Astrocyte (in vitro differentiated cells and primary cell): Measurements from ENCODE around the gene CRTC1. TPM values are rescaled to one million over a fixed set of nuclear protein-coding genes. Genes with fewer than 3 reads are reported as not detected.

Experiments
- DNase-seq: peaks from one replicate; pipeline ENCODE4 v3.0.0-alpha.2; 2010; ENCODE audit warnings: low read depth
- FAIRE-seq: peaks from 2 replicates; lab custom pipeline; 2011; peaks lifted over from hg19 to GRCh38; lab: Jason Lieb, UNC
- H2AFZ ChIP-seq: 2 replicates; pipeline ENCODE4 v1.6.0; 2012; ENCODE audit warnings: low read depth, low read length, inconsistent platforms
- H3K27ac ChIP-seq: 2 replicates; pipeline ENCODE4 v1.5.1; 2011; ENCODE audit warnings: low read depth, low read length, inconsistent platforms
- H3K27me3 ChIP-seq: 2 replicates; pipeline ENCODE4 v1.6.0; 2011; ENCODE audit warnings: low read length, inconsistent platforms; ENCODE audit not compliant: insufficient read depth
- H3K36me3 ChIP-seq: 2 replicates; pipeline ENCODE4 v1.5.1; 2011; ENCODE audit warnings: low read length, inconsistent platforms; ENCODE audit not compliant: insufficient read depth
- H3K4me1 ChIP-seq: 2 replicates; pipeline ENCODE4 v1.5.1; 2011; ENCODE audit warnings: low read length, inconsistent platforms; ENCODE audit not compliant: insufficient read depth
- H3K4me2 ChIP-seq: 2 replicates; pipeline ENCODE4 v1.6.0; 2012; ENCODE audit warnings: low read length, inconsistent platforms
- H3K4me3 ChIP-seq: 2 replicates; pipeline ENCODE4 v1.5.1; 2011; ENCODE audit warnings: low read depth, mild to moderate bottlenecking, low read length, inconsistent platforms; ENCODE audit not compliant: insufficient read depth
- H3K79me2 ChIP-seq: 2 replicates; pipeline ENCODE4 v1.6.0; 2012; ENCODE audit warnings: mild to moderate bottlenecking, low read length, inconsistent platforms; ENCODE audit not compliant: insufficient read depth
- H3K9ac ChIP-seq: 2 replicates; pipeline ENCODE4 v1.6.0; 2012; ENCODE audit warnings: mild to moderate bottlenecking, low read length, inconsistent platforms
- H3K9me3 ChIP-seq: 2 replicates; pipeline ENCODE4 v1.5.1; 2012; ENCODE audit warnings: low read depth, mild to moderate bottlenecking, low read length, inconsistent platforms; ENCODE audit not compliant: insufficient read depth
- H4K20me1 ChIP-seq: 2 replicates; pipeline ENCODE4 v1.6.0; 2012; ENCODE audit warnings: low read length, inconsistent platforms; ENCODE audit not compliant: insufficient read depth
- H3K27ac Mint-ChIP-seq: one replicate; pipeline ENCODE4 v1.8.0; 2021; ENCODE audit warnings: mild to moderate bottlenecking, mixed read lengths; ENCODE audit not compliant: unreplicated experiment
- H3K27me3 Mint-ChIP-seq: one replicate; pipeline ENCODE4 v1.8.0; 2021; ENCODE audit warnings: low read depth, mixed read lengths; ENCODE audit not compliant: unreplicated experiment
- H3K36me3 Mint-ChIP-seq: one replicate; pipeline ENCODE4 v1.8.0; 2021; ENCODE audit warnings: low read depth, mixed read lengths; ENCODE audit not compliant: unreplicated experiment
- H3K4me1 Mint-ChIP-seq: one replicate; pipeline ENCODE4 v1.8.0; 2021; ENCODE audit warnings: low read depth, mixed read lengths; ENCODE audit not compliant: unreplicated experiment
- H3K4me3 Mint-ChIP-seq: one replicate; pipeline ENCODE4 v1.8.0; 2021; ENCODE audit warnings: mild to moderate bottlenecking, moderate library complexity, mixed read lengths; ENCODE audit not compliant: unreplicated experiment
- H3K9me3 Mint-ChIP-seq: one replicate; pipeline ENCODE4 v1.8.0; 2021; ENCODE audit warnings: mild to moderate bottlenecking, mixed read lengths; ENCODE audit not compliant: unreplicated experiment
- EZH2 ChIP-seq: IDR thresholded peaks from 2 replicates; pipeline ENCODE4 v1.6.1; 2012; ENCODE audit warnings: mild to moderate bottlenecking, low read length, inconsistent platforms; ENCODE audit not compliant: insufficient read depth
- total RNA-seq: library from RNA; stranded (reverse); gene quantifications from 2 replicates; pipeline ENCODE4 v1.2.1, GENCODE V29; 2021
- TF ChIP-seq, protein P1 (sequence below): IDR thresholded peaks from 2 replicates; pipeline ENCODE4 v1.5.1; 2011; ENCODE audit warnings: low read depth, mild to moderate bottlenecking, inconsistent platforms, low read length, moderate library complexity; ENCODE audit not compliant: insufficient read depth

The CRTC1 gene
- total RNA-seq, 1 donor from 2014 or later, result 8.4 TPM

DNA sequence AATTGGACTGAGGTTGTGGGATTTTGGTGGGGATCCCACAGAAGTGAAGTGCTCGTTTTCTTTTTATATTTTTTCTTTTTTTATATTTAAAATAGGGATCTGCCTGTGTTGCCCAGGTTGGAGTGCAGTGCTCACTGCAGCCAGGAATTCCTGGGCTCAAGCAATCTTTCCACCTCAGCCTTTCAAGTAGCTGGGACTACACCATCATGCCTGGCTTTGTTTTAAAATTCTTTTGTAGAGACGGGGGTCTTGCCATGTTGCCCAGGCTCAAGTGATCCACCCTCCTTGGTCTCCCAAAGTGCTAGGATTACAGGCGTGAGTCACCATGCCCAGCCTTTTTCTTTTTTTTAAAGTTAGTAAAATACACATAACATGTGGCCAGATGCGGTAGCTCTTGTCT lies 20.6 kb downstream of the CRTC1 start:
- Mint-ChIP-seq H3K4me1 (no peaks in the 10 kb centered on the region), H3K27me3 (no peaks in the 10 kb centered on the region), H3K4me3 (no peak overlapping the region), H3K27ac (no peak overlapping the region), H3K9me3 (no peaks in the 10 kb centered on the region), H3K36me3 (no peaks in the 10 kb centered on the region)
- DNase-seq (no peak), FAIRE-seq (no peak)
- Histone ChIP-seq H3K79me2 (peaks cover 24% of the 10 kb centered on the region), H3K4me1 (peaks cover 6% of the 10 kb centered on the region), H3K27ac (no peak overlapping the region), H4K20me1 (peaks cover 78% of the 10 kb centered on the region), H3K9ac (no peak overlapping the region), H3K27me3 (no peaks in the 10 kb centered on the region), H3K4me2 (no peak overlapping the region), H3K4me3 (no peak overlapping the region), H3K9me3 (no peaks in the 10 kb centered on the region), H3K36me3 (no peaks in the 10 kb centered on the region), H2AFZ (no peak overlapping the region)
- TF ChIP-seq EZH2, result no peak
- TF ChIP-seq, protein P1, sequence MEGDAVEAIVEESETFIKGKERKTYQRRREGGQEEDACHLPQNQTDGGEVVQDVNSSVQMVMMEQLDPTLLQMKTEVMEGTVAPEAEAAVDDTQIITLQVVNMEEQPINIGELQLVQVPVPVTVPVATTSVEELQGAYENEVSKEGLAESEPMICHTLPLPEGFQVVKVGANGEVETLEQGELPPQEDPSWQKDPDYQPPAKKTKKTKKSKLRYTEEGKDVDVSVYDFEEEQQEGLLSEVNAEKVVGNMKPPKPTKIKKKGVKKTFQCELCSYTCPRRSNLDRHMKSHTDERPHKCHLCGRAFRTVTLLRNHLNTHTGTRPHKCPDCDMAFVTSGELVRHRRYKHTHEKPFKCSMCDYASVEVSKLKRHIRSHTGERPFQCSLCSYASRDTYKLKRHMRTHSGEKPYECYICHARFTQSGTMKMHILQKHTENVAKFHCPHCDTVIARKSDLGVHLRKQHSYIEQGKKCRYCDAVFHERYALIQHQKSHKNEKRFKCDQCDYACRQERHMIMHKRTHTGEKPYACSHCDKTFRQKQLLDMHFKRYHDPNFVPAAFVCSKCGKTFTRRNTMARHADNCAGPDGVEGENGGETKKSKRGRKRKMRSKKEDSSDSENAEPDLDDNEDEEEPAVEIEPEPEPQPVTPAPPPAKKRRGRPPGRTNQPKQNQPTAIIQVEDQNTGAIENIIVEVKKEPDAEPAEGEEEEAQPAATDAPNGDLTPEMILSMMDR, result no peak

DNA sequence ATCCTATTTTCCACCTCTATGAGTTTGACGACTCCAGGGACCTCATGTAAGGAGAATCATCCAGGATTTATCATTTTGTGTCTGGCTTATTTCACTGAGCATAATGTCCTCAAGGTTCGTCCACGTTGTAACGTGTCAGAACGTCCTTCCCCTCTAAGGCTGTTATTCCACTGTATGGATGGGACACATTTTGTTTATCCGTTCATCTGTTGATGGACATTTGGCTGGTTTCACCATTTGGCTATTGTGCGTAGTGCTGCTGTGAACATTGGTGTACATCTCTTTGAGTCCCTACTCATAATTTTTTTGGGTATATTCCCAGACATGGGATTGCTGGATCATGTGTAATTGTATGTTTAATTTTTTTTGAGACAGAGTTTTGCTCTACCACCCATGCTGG lies 21.5 kb downstream of the CRTC1 start:
- H3K36me3 ChIP-seq, result no peaks in the 10 kb centered on the region
- TF ChIP-seq, protein P1, result no peak
- no peak for TF ChIP-seq EZH2
- H3K4me2 ChIP-seq, result no peak overlapping the region
- FAIRE-seq, result no peak
- no peak overlapping the region for H3K27ac ChIP-seq
- no peak for DNase-seq
- H2AFZ ChIP-seq, result no peak overlapping the region
- Mint-ChIP-seq H3K36me3 (no peaks in the 10 kb centered on the region), H3K27me3 (no peaks in the 10 kb centered on the region), H3K4me1 (no peaks in the 10 kb centered on the region), H3K27ac (no peak overlapping the region), H3K4me3 (no peak overlapping the region), H3K9me3 (no peaks in the 10 kb centered on the region)
- no peaks in the 10 kb centered on the region for H3K9me3 ChIP-seq
- H3K27me3 ChIP-seq, result no peaks in the 10 kb centered on the region
- no peak overlapping the region for H3K9ac ChIP-seq
- H3K4me1 ChIP-seq, result peaks cover 6% of the 10 kb centered on the region
- peaks cover 26% of the 10 kb centered on the region for H3K79me2 ChIP-seq
- H3K4me3 ChIP-seq, result no peak overlapping the region
- H4K20me1 ChIP-seq, result peaks cover 77% of the 10 kb centered on the region

DNA sequence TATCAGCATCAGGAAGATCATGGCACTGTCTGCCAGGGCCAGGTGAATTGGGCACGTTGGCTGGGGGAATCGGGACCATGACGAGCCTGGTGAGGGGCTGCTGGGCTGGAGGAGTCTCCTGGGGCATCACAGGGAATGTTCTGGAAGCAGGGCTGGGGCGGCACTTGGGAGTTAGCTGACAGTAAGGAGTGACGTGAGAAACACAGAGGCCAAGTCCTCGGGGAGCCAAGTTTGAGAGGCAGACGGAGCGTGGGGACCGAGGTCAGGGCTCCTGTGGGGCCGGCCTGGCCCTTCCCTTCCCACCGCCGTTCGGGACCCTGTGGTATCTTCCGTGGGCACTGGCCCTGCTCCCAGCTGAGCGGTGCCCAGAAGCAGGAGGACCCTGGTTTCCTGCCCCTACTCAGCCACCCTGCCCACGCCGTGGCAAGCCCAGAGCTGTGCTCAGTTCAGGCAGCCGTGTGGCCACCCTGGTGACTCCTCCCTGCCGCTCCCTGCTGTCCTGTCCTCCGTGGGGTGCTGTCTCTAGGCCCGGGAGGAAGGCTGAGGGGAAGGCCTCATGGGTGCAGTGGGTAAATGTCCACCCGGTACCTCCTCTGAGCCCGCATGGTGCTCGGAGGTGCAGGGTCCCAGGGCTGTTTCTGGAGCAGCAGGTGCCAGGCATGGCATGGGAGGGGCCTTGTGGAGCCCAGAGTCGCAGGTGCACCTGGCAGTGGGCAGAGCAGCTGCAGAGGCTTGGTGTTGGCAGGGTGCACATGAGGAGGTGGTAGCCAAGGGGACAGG lies 25.2 kb downstream of the CRTC1 start:
- Histone ChIP-seq H3K9ac (no peak overlapping the region), H4K20me1 (peaks cover 81% of the 10 kb centered on the region), H3K9me3 (no peaks in the 10 kb centered on the region), H3K27ac (no peak overlapping the region), H3K4me3 (no peak overlapping the region), H3K36me3 (no peaks in the 10 kb centered on the region), H3K4me1 (no peaks in the 10 kb centered on the region), H3K79me2 (peaks cover 22% of the 10 kb centered on the region), H3K4me2 (no peak overlapping the region), H2AFZ (no peak overlapping the region), H3K27me3 (no peaks in the 10 kb centered on the region)
- no peak for FAIRE-seq
- H3K4me3 Mint-ChIP-seq, result no peak overlapping the region
- H3K27ac Mint-ChIP-seq, result no peak overlapping the region
- no peak for DNase-seq
- no peaks in the 10 kb centered on the region for H3K9me3 Mint-ChIP-seq
- H3K27me3 Mint-ChIP-seq, result no peaks in the 10 kb centered on the region
- no peaks in the 10 kb centered on the region for H3K36me3 Mint-ChIP-seq
- TF ChIP-seq, protein P1, result no peak
- TF ChIP-seq EZH2, result no peak
- H3K4me1 Mint-ChIP-seq, result peaks cover 4% of the 10 kb centered on the region
